K562 (cell line): Measurements from ENCODE around the gene SYF2. TPM values are rescaled to one million over a fixed set of nuclear protein-coding genes. Genes with fewer than 3 reads are reported as not detected.
A peak's percentile ranks its signal among the peaks of the same experiment; 100 is the strongest.
"Not testable (repeated sequence)": the region's sequence is repeated elsewhere in the genome, so short reads cannot be mapped to it uniquely, and the experiment has no call there.

ENCODE experiments used
- ARNT ChIP-seq, 2 experiments: fragments of 450-650 bp; IDR thresholded peaks; 2 replicates each; pipeline ENCODE4 v1.6.1; 2016; ENCODE audit warnings: mild to moderate bottlenecking in 1 of 2
- ATF1 ChIP-seq, 2 experiments: fragments of 450-650 bp in 1 of 2; IDR thresholded peaks; 2 replicates each; pipeline ENCODE4 v1.6.1; 2016; ENCODE audit warnings: missing compliant biosample characterization in 1 of 2, missing genetic modification characterization in 1 of 2
- CBFA2T2 ChIP-seq: fragments of 450-650 bp; conservative IDR thresholded peaks from 2 replicates; pipeline ENCODE4 v1.6.1; 2017; ENCODE audit warnings: mild to moderate bottlenecking
- DMBX1 ChIP-seq: fragments of 250-450 bp; sonication (Bioruptor Pico); IDR thresholded peaks from 2 replicates; pipeline ENCODE4 v1.8.0; 2022; ENCODE audit warnings: inconsistent platforms, mild to moderate bottlenecking, moderate library complexity, borderline replicate concordance
- GATAD2A ChIP-seq: fragments of 450-650 bp; IDR thresholded peaks from 2 replicates; pipeline ENCODE4 v1.6.1; 2017
- HDAC2 ChIP-seq: fragments of 450-650 bp; IDR thresholded peaks from 2 replicates; pipeline ENCODE4 v1.6.1; 2016; ENCODE audit warnings: mild to moderate bottlenecking
- HMBOX1 ChIP-seq: sonication (generic); IDR thresholded peaks from 2 replicates; pipeline ENCODE4 v1.6.1; 2016
- KHSRP ChIP-seq: fragments of 450-650 bp; IDR thresholded peaks from 2 replicates; pipeline ENCODE4 v1.6.1; 2017
- KLF16 ChIP-seq: IDR thresholded peaks from 2 replicates; pipeline ENCODE4 v1.6.1; 2016; ENCODE audit warnings: antibody characterized with exemption
- MAZ ChIP-seq, 2 experiments: fragments of 450-650 bp in 1 of 2; sonication (generic) in 1 of 2; formaldehyde crosslinking; IDR thresholded peaks in 1 of 2; conservative IDR thresholded peaks in 1 of 2; 2 replicates each; pipeline versions ENCODE4 v1.4.0 to v1.5.0; 2020; ENCODE audit warnings: mild to moderate bottlenecking in 1 of 2, missing genetic modification reagents in 1 of 2
- NR2C1 ChIP-seq, 2 experiments: fragments of 450-650 bp; IDR thresholded peaks; 2 replicates each; pipeline ENCODE4 v1.6.1; 2017; ENCODE audit warnings: mild to moderate bottlenecking in 2 of 2, antibody characterized with exemption in 1 of 2, inconsistent platforms in 1 of 2, missing compliant biosample characterization in 1 of 2, missing genetic modification characterization in 1 of 2
- PHB2 ChIP-seq: fragments of 450-650 bp; IDR thresholded peaks from 2 replicates; pipeline ENCODE4 v1.6.1; 2017; ENCODE audit warnings: low read depth
- PML ChIP-seq: IDR thresholded peaks from 2 replicates; pipeline ENCODE4 v1.6.1; 2012; ENCODE audit warnings: low read length, inconsistent platforms
- POLR2AphosphoS5 ChIP-seq: IDR thresholded peaks from 2 replicates; pipeline ENCODE4 v1.6.1; 2011; ENCODE audit warnings: mild to moderate bottlenecking, low read depth, low read length, moderate library complexity; ENCODE audit not compliant: control insufficient read depth, insufficient read depth
- TAF9B ChIP-seq: fragments of 450-650 bp; IDR thresholded peaks from 2 replicates; pipeline ENCODE4 v1.6.1; 2018; ENCODE audit warnings: mild to moderate bottlenecking; ENCODE audit not compliant: partially characterized antibody
- TAL1 ChIP-seq: fragments of 450-650 bp; IDR thresholded peaks from 2 replicates; pipeline ENCODE4 v1.6.1; 2016; ENCODE audit warnings: mild to moderate bottlenecking
- TBL1XR1 ChIP-seq, 2 experiments: IDR thresholded peaks; 2 replicates each; pipeline ENCODE4 v1.6.1; 2012; ENCODE audit warnings: improper control_type of control experiment in 2 of 2, low read length in 2 of 2, mild to moderate bottlenecking in 1 of 2
- TCF3 ChIP-seq: sonication (generic); formaldehyde crosslinking; IDR thresholded peaks from 2 replicates; pipeline ENCODE4 v1.4.0; 2020; ENCODE audit warnings: mild to moderate bottlenecking, missing genetic modification reagents
- TEAD4 ChIP-seq, 2 experiments: sonication (generic) in 1 of 2; formaldehyde crosslinking in 1 of 2; IDR thresholded peaks; 2 replicates each; pipeline versions ENCODE4 v1.6.1 to v1.8.0; 2012 to 2022; ENCODE audit warnings: borderline replicate concordance in 1 of 2, inconsistent platforms in 1 of 2, low read length in 1 of 2, mild to moderate bottlenecking in 1 of 2, missing genetic modification reagents in 1 of 2
- ZNF318 ChIP-seq, 2 experiments: fragments of 450-650 bp; IDR thresholded peaks; 2 replicates each; pipeline ENCODE4 v1.6.1; 2016; ENCODE audit warnings: mild to moderate bottlenecking in 2 of 2, borderline replicate concordance in 1 of 2, low read depth in 1 of 2, moderate library complexity in 1 of 2
- ZNF644 ChIP-seq: fragments of 200-800 bp; sonication (Bioruptor generic); IDR thresholded peaks from 2 replicates; pipeline ENCODE4 v1.6.1; 2016; ENCODE audit warnings: low read depth, missing genetic modification characterization, missing compliant biosample characterization
- polyA plus RNA-seq, 8 experiments: library from polyadenylated mRNA; depleted of rRNA in 4 of 8; stranded (reverse) in 5 of 8; unstranded in 3 of 8; fragments of >200 nt; fragmentation: Nextera tagmentation in 2 of 8; fragmentation: Illumina TruSeq in 1 of 8; extraction: Ambion mirVana in 2 of 8; extraction: Trizol in 1 of 8; gene quantifications; 2 replicates each; pipeline versions ENCODE4 v1.2.1 to v1.2.3, GENCODE V29; 2011 to 2014; ENCODE audit warnings: inconsistent platforms in 1 of 8, missing spikeins in 1 of 8
- total RNA-seq, 7 experiments: library from RNA; depleted of rRNA in 6 of 7; stranded (reverse); fragments of >200 nt in 6 of 7; fragmentation: Illumina TruSeq in 2 of 7; extraction: Trizol in 2 of 7; gene quantifications; 2 replicates each; pipeline versions ENCODE4 v1.2.1 to v1.2.3, GENCODE V29; 2011 to 2021; ENCODE audit warnings: low replicate concordance in 1 of 7

Gene SYF2
- total and polyA plus RNA-seq, 9 of the 15 experiments (the other 6 are each of a cell fraction or from before 2014, with no cell fraction given) = 20.9 to 69.0 (median 43.2) TPM

GRCh38 chr1:25279693-25280111 lies 47.4 kb upstream of the SYF2 start (continued):
- not testable (repeated sequence) for TF ChIP-seq NR2C1 (IDR thresholded peaks at IDR 0.05); ATF1 (CRISPR knock-in tag; IDR thresholded peaks at IDR 0.05); TEAD4 (CRISPR knock-in tag; IDR thresholded peaks at IDR 0.05; ENCODE audit: borderline replicate concordance)
- TF ChIP-seq NR2C1 (tag; IDR thresholded peaks at IDR 0.05) = peak; percentile 38; the same call in 1 of the 2 replicates
- TF ChIP-seq PHB2 = peak; percentile 85
- TF ChIP-seq ATF1 (tag; IDR thresholded peaks at IDR 0.05) = peak; percentile 46
- peak; percentile 60; the same call in 1 of the 2 replicates for TF ChIP-seq DMBX1 (CRISPR knock-in tag)
- TF ChIP-seq KLF16 = peak; percentile 93
- TF ChIP-seq TEAD4 (IDR thresholded peaks at IDR 0.05; ENCODE audit: low read length) = peak; percentile 86
- 0 out of 2 replicates have a peak, but pooled peaks have one; percentile 58 for TF ChIP-seq ZNF644 (tag)
- peak; percentile 98 for TF ChIP-seq CBFA2T2
- TF ChIP-seq TAF9B = peak; percentile 49
- peak; percentile 48 to 84; a peak in 1 of 4 replicates for TF ChIP-seq ARNT (IDR thresholded peaks at IDR 0.05)
- peak; percentile 90 for TF ChIP-seq PML
- peak; percentile 16 to 45; a peak in 1 of 4 replicates for TF ChIP-seq MAZ (CRISPR knock-in tag; conservative IDR thresholded peaks at IDR 0.05 in 1 of 2, IDR thresholded peaks at IDR 0.05 in 1 of 2)
- TF ChIP-seq ZNF318 (IDR thresholded peaks at IDR 0.05; ENCODE audit: borderline replicate concordance in 1 of 2, low read depth in 1 of 2) = 0 out of 4 replicates have a peak, but pooled peaks of 1 of the 2 experiments have one; percentile 53
- TF ChIP-seq HMBOX1 = peak; percentile 85
- TF ChIP-seq POLR2AphosphoS5 = peak; percentile 87
- TF ChIP-seq GATAD2A = peak; percentile 75; the same call in 1 of the 2 replicates
- TF ChIP-seq TCF3 (CRISPR knock-in tag) = peak; percentile 91
- TF ChIP-seq KHSRP = peak; percentile 73
- peak; percentile 98 for TF ChIP-seq TAL1
- TF ChIP-seq TBL1XR1 (IDR thresholded peaks at IDR 0.05; ENCODE audit: low read length in 2 of 2) = peak in 1 of 2 experiments; percentile 73; a peak in 3 of 4 replicates
- peak; percentile 90 for TF ChIP-seq HDAC2
